Middle frontal gyrus (tissue), 1 donor: ENCODE data around the gene STK39.

Source experiments
- DNase-seq: peaks from one replicate; pipeline ENCODE4 v3.0.0-alpha.2; 2015; ENCODE audit warnings: low spot score; ENCODE audit errors: extremely low spot score

Gene STK39

GRCh38 chr2:168184681-168185513, 62.5 kb downstream of the STK39 start:
- DNase-seq = no peak

GRCh38 chr2:168183308-168183997, 63.9 kb downstream of the STK39 start:
- no peak for DNase-seq

DNA sequence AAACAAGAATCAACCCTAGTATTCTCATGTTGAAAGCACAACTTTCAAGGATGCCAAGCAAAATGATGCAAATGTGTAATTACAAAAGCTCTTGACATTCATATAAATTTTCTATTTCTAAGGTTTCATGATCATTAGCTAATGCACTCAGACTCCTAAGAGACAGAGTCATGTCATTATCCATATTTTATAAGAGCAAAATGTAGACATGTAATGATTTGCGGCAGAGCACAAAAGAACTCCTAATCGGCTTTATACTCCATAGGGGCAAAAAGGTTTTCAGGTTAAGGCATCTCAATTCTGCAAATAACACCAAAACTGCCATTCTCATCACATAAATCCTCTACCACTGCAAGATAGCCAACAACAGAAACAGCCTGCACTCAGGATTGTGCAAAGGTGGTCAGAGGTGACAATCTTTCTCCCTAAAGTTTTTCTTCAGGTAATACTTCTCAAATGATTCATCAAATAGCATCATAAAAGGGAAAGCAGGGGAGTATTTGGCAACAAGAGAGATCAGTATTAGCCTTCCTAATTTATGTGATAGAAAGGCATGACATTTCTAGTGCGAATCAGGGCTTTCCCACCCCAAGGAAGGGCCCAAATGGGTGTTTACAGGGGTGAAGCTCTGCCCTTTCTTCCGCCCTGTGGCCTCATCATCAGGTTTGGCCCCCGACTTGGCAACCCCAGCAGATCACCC, 64.7 kb downstream of the STK39 start:
- DNase-seq = no peak

DNA sequence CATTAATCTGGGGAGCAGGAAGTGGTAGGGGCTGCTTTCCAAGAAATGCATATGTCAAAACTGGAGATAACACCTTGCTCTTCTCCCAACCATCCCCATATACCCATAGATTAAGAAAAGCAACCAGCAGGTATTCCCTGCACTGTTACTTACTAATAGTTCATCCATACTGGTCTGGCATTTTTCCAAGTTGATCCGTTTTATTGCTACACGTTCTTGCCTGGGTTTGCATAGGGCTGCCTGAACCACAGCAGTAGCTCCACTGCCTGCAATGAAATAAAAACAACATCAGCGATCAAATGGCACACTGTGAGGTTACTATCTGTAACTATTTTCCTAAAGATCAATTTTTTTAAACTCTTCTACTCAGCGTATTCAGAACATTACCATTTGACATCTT, 65.6 kb downstream of the STK39 start:
- no peak for DNase-seq

- DNase-seq = no peak
These were observed 66.5 kb downstream of the STK39 start for GRCh38 chr2:168180914-168181313.

GRCh38 chr2:168180483-168180882, 66.9 kb downstream of the STK39 start:
- no peak for DNase-seq

GRCh38 chr2:168179592-168179991, 67.8 kb downstream of the STK39 start:
- no peak for DNase-seq

DNA sequence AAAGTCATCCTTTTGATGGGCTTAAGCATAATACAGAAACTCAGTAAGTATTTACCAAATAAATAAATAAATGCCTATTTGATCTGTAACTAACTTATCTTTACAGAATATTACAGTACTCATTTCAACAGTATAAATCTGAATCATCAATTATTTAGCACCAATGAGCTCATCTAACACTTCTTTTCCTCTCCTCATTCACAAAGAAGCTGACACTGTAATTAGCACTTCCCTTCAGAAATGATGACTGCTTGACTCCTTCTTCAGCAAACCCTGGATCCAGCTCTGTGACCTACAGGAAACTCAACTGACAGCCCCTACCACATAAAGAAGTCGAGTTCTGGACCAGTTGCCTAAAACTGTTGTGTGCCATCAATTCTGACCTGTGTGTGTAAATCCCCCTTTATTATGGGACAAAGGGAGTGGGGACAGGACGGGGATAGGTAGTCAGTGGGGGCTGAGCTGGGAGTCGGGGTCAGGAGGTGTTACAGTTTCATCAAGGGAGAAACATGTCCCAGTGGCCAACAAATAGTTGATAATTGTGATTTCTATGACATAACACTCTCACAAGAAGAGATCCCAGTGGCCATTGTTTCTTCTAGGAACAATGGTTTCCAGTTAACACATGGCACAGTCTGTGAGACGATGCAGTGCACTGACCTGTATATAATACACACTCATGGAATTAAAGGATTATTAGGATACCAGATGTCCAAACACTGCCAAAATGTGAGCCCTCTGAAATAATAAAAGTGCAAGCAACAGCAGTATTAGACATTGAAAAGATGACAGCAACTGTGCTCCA, 68.7 kb downstream of the STK39 start:
- DNase-seq = no peak

GRCh38 chr2:168176402-168176801, 71.0 kb downstream of the STK39 start:
- no peak for DNase-seq

GRCh38 chr2:168175469-168175868, 71.9 kb downstream of the STK39 start:
- DNase-seq = no peak

- no peak for DNase-seq
These were observed 72.6 kb downstream of the STK39 start for GRCh38 chr2:168174756-168175155.

- DNase-seq = no peak
These were observed 75.3 kb downstream of the STK39 start for GRCh38 chr2:168172071-168172470.

DNA sequence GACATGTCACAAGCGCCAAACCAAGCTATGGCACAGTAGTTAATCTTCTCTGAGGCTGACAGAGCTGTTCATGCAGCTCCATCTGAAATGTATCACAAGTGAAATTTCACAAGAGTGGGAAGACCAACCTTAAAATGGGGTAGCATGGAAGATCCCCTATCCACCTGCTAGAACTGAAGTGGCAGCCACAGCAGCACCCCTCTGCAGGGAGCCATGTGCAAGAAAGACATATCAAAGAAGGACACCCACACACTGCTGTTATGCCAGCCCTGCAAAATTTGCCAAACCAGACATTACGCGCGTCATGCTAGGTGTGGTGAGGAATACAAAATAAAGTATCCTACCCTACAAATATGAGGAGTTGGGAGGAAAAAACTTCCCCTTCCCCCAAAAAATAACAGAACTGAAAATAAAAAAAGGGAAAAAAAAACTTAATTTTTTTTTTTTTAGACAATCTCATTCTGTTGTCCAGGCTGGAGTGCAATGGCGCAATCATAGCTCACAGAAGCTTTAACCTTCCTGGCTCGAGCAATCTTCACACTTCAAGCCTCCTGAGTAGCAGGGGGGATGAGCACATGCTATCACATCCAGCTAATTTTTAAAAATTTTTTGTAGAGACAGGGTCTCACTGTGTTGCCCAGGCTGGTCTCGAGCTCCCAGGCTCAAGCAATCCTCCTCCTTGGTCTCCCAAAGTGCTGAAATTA, 76.2 kb downstream of the STK39 start:
- DNase-seq = no peak

DNA sequence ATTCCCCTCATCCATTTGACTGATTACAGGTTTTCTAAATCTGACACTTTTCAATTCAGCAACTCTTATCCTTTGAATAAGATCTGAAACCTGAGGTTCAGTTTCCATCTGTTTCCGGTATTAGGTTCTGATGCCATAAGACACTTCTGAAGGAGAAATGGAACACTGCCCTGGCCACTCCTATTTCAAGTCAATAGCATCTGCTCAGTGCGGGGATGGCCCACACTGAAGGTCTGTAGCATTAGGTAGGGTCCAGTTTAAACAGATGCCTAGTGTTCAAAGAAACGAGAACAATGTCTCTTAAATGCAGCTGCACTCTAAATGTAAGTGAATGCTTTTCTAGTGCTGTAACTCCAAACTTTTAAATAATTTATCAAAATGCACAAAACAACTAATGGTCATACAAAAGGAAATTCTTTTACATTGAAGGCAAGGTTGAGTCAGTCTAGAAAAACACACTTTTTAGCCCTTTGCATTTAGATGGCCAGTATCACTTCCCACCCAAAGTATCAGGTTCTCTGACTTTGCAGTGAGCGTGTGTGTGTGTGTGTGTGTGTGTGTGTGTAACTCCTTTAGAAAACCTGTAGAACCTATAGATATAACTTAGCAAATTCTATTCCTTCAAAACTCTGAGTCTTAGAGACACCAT, 78.2 kb downstream of the STK39 start:
- no peak for DNase-seq

- no peak for DNase-seq
These were observed 79.7 kb downstream of the STK39 start for GRCh38 chr2:168167511-168168263.

DNA sequence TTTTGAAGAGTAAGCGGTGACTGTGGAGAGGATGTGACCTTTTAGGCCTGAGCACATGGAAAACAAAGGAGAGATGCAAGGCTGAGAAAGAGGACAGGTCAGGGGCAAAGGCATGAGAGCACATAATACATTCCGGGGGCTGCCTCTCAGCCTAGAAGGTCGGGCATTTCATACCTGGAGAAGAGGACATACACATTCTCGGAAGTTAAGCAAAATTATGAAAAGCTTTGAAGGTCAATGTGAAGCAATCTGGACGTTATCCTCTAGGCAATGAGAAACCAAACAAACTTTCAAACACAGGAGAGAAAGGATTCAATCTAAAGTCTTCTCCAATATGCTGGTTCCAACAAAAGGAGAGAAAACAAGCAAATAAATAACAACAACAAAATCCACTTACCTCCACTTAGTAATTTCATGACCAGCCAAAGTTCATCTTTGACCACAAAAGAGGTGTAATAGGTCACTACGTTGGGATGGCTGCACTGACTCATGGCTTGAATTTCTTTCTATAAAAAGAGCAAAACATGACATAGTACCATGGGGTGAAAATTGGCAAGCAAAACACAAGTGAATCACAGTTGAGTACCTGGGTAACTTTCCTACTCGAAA, 80.4 kb downstream of the STK39 start:
- DNase-seq = no peak

- no peak for DNase-seq
These were observed 81.2 kb downstream of the STK39 start for GRCh38 chr2:168165985-168166901.

GRCh38 chr2:168165397-168165796, 82.0 kb downstream of the STK39 start:
- DNase-seq = no peak
